GM23338 (cell line): ENCODE results near the gene ESRP2. TPM values are rescaled to one million over a fixed set of nuclear protein-coding genes. Genes with fewer than 3 reads are reported as not detected.

Experiments used
- ATAC-seq: fragments of 200-7000 bp; cut with Tn5 transposase; 3 replicates; pipeline ENCODE4 v1.9.1; 2020
- DNase-seq: peaks from one replicate; pipeline ENCODE4 v3.0.0-alpha.2; 2015; ENCODE audit warnings: low spot score
- H2AFZ ChIP-seq: fragments of 200-600 bp; sonication (generic); 2 replicates; pipeline ENCODE4 v1.8.0; 2016; ENCODE audit warnings: antibody characterized with exemption, mild to moderate bottlenecking, moderate library complexity
- H3F3A ChIP-seq: fragments of 200-600 bp; sonication (generic); replicated peaks from 2 replicates; pipeline ENCODE4 v1.8.0; 2017; ENCODE audit warnings: antibody characterized with exemption, mixed run types, low read depth
- H3K27ac ChIP-seq: fragments of 200-600 bp; sonication (generic); 2 replicates; pipeline ENCODE4 v1.6.1; 2016; ENCODE audit warnings: low read depth
- H3K27me3 ChIP-seq: fragments of 200-600 bp; sonication (generic); 2 replicates; pipeline ENCODE4 v1.8.0; 2016; ENCODE audit warnings: mild to moderate bottlenecking, mixed run types, moderate library complexity; ENCODE audit not compliant: insufficient read depth
- H3K36me3 ChIP-seq: fragments of 200-600 bp; sonication (generic); 2 replicates; pipeline ENCODE4 v1.8.0; 2016; ENCODE audit warnings: mild to moderate bottlenecking; ENCODE audit not compliant: insufficient read depth
- H3K4me1 ChIP-seq: fragments of 200-600 bp; sonication (generic); 2 replicates; pipeline ENCODE4 v1.8.0; 2016; ENCODE audit warnings: mild to moderate bottlenecking, moderate library complexity; ENCODE audit not compliant: insufficient read depth
- H3K4me2 ChIP-seq: fragments of 200-600 bp; sonication (generic); 2 replicates; pipeline ENCODE4 v1.7.1; 2017; ENCODE audit warnings: mixed run types
- H3K4me3 ChIP-seq: fragments of 200-600 bp; sonication (generic); 2 replicates; pipeline ENCODE4 v1.6.1; 2016; ENCODE audit warnings: mixed run types
- H3K79me2 ChIP-seq: fragments of 200-600 bp; sonication (generic); replicated peaks from 2 replicates; pipeline ENCODE4 v1.8.0; 2017; ENCODE audit warnings: mild to moderate bottlenecking; ENCODE audit not compliant: insufficient read depth
- H3K9me2 ChIP-seq: fragments of 200-600 bp; sonication (generic); 2 replicates; pipeline ENCODE4 v1.8.0; 2017; ENCODE audit not compliant: insufficient read depth
- H4K20me1 ChIP-seq: fragments of 200-600 bp; sonication (generic); replicated peaks from 2 replicates; pipeline ENCODE4 v1.8.0; 2017; ENCODE audit warnings: mild to moderate bottlenecking; ENCODE audit not compliant: insufficient read depth
- H3K27ac Mint-ChIP-seq: 2 replicates; pipeline ENCODE4 v1.8.0; 2020; ENCODE audit warnings: inconsistent platforms, mild to moderate bottlenecking, moderate library complexity, mixed read lengths
- H3K27me3 Mint-ChIP-seq: 3 replicates; pipeline ENCODE4 v1.8.0; 2022; ENCODE audit warnings: low read depth, mild to moderate bottlenecking, moderate library complexity, mixed read lengths, inconsistent platforms; ENCODE audit not compliant: insufficient read depth, poor library complexity
- H3K36me3 Mint-ChIP-seq: 3 replicates; pipeline ENCODE4 v1.8.0; 2021; ENCODE audit warnings: low read depth, mild to moderate bottlenecking, inconsistent platforms, moderate library complexity, mixed read lengths
- H3K4me1 Mint-ChIP-seq: 3 replicates; pipeline ENCODE4 v1.8.0; 2020; ENCODE audit warnings: mild to moderate bottlenecking, inconsistent platforms, mixed read lengths
- H3K4me3 Mint-ChIP-seq: 3 replicates; pipeline ENCODE4 v1.8.0; 2021; ENCODE audit warnings: moderate library complexity, mild to moderate bottlenecking, inconsistent platforms, mixed read lengths
- H3K9me3 Mint-ChIP-seq: 3 replicates; pipeline ENCODE4 v1.8.0; 2020; ENCODE audit warnings: moderate library complexity, mild to moderate bottlenecking, inconsistent platforms, mixed read lengths
- CREB1 ChIP-seq: fragments of 250-450 bp; sonication (Bioruptor Pico); IDR thresholded peaks from 2 replicates; pipeline ENCODE4 v1.5.0; 2020; ENCODE audit warnings: low read depth, mild to moderate bottlenecking, moderate library complexity
- EZH2 ChIP-seq: fragments of 200-600 bp; sonication (generic); IDR thresholded peaks from one replicate; pipeline ENCODE4 v1.8.0; 2017; ENCODE audit warnings: antibody characterized with exemption, mild to moderate bottlenecking, low read depth; ENCODE audit not compliant: unreplicated experiment
- EZH2phosphoT487 ChIP-seq: fragments of 200-600 bp; sonication (generic); IDR thresholded peaks from one replicate; pipeline ENCODE4 v1.8.1; 2018; ENCODE audit warnings: antibody characterized with exemption; ENCODE audit not compliant: unreplicated experiment
- JUNB ChIP-seq: IDR thresholded peaks from one replicate; pipeline ENCODE4 v1.6.1; 2016; ENCODE audit warnings: antibody characterized with exemption; ENCODE audit not compliant: unreplicated experiment
- NANOG ChIP-seq: IDR thresholded peaks from 2 replicates; pipeline ENCODE4 v1.6.1; 2016; ENCODE audit warnings: antibody characterized with exemption, borderline replicate concordance
- POLR2AphosphoS5 ChIP-seq: IDR thresholded peaks from 2 replicates; pipeline ENCODE4 v1.6.1; 2016; ENCODE audit warnings: antibody characterized with exemption, low read depth
- STAT1 ChIP-seq: IDR thresholded peaks from one replicate; pipeline ENCODE4 v1.6.1; 2016; ENCODE audit warnings: antibody characterized with exemption; ENCODE audit not compliant: unreplicated experiment
- ZNF114 ChIP-seq: fragments of 250-450 bp; sonication (Bioruptor Pico); IDR thresholded peaks from 2 replicates; pipeline ENCODE4 v1.5.0; 2020; ENCODE audit warnings: mild to moderate bottlenecking, moderate library complexity
- ZNF331 ChIP-seq: fragments of 250-450 bp; sonication (Bioruptor Pico); IDR thresholded peaks from 2 replicates; pipeline ENCODE4 v1.5.0; 2020; ENCODE audit warnings: low read depth, mild to moderate bottlenecking, moderate library complexity
- polyA plus RNA-seq: library from polyadenylated mRNA; unstranded; fragments of >200 nt; fragmentation: Nextera tagmentation; extraction: Ambion mirVana; gene quantifications from 2 replicates; pipeline ENCODE4 v1.2.1, GENCODE V29; 2016
- total RNA-seq: library from RNA; depleted of rRNA; stranded (reverse); fragments of >200 nt; shearing (Covaris generic); gene quantifications from 2 replicates; pipeline ENCODE4 v1.2.3, GENCODE V29; 2014
- TF ChIP-seq, protein P1 (sequence below): IDR thresholded peaks from 2 replicates; pipeline ENCODE4 v1.6.1; 2016; ENCODE audit warnings: antibody characterized with exemption
- TF ChIP-seq, protein P2 (sequence below), 2 experiments: fragments of 200-600 bp in 1 of 2; sonication (generic) in 1 of 2; conservative IDR thresholded peaks; 2 replicates each; pipeline versions ENCODE4 v1.5.1 to v1.6.1; 2016 to 2017; ENCODE audit warnings: antibody characterized with exemption in 2 of 2, low read depth in 2 of 2, mild to moderate bottlenecking in 2 of 2, moderate library complexity in 1 of 2
- TF ChIP-seq, protein P3 (sequence below): fragments of 250-450 bp; sonication (Bioruptor Pico); IDR thresholded peaks from 2 replicates; pipeline ENCODE4 v1.5.0; 2020; ENCODE audit warnings: mild to moderate bottlenecking, moderate library complexity
- TF ChIP-seq, protein P4 (sequence below): IDR thresholded peaks from one replicate; pipeline ENCODE4 v1.6.1; 2018; ENCODE audit warnings: antibody characterized with exemption; ENCODE audit not compliant: unreplicated experiment

The ESRP2 gene
- total and polyA plus RNA-seq, 2 experiments from 2014 or later, result 16.2 to 44.0 TPM

DNA sequence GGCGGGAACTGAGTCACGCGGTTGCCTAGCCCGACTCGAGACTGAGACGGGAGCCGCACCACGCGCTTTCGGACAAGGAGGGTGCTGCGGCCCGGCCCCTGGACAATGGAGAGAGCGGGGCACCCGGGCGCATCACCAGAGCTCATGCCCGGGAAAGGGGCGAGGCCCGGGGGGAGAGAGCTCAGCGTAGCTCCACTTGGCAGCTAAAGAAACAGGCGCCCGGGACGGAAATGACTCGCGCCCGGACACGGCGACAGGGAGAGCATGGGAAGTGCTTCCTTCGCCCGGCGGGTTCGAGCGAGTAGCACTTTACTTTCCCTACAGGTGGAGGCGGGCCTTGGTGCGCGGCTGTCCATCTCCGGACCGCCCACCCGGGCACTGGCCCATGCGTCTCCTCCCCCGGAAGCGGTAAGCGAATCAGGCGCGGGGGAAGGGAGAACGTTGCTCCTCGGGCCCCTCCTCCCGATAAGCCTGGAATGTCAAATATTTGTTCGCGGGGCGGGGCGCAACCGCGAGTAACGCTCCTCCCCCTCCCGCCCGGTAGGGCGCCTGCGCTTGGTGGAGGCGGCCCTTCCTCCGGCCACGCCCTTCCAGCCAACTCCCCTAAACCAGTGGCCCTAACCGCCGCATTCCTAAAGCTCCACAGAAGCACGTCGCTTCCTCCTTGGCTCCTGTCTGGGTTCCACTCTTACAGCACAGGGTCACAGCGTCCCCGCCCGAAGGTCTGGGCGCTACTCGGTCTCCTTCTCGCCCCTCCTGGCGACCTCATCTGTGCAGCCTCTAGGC, 1.5 kb upstream of the ESRP2 start:
- TF ChIP-seq POLR2AphosphoS5 (peak; percentile 100), EZH2phosphoT487 (no peak), STAT1 (no peak), EZH2 (no peak), ZNF331 (CRISPR knock-in tag) (no peak), ZNF114 (CRISPR knock-in tag) (no peak), NANOG (no peak), CREB1 (CRISPR knock-in tag) (0 out of 2 replicates have a peak, but pooled peaks have one; percentile 38), JUNB (no peak)
- TF ChIP-seq, protein P1, sequence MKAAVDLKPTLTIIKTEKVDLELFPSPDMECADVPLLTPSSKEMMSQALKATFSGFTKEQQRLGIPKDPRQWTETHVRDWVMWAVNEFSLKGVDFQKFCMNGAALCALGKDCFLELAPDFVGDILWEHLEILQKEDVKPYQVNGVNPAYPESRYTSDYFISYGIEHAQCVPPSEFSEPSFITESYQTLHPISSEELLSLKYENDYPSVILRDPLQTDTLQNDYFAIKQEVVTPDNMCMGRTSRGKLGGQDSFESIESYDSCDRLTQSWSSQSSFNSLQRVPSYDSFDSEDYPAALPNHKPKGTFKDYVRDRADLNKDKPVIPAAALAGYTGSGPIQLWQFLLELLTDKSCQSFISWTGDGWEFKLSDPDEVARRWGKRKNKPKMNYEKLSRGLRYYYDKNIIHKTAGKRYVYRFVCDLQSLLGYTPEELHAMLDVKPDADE, result peak; percentile 16; the same call in 1 of the 2 replicates
- TF ChIP-seq, protein P2, sequence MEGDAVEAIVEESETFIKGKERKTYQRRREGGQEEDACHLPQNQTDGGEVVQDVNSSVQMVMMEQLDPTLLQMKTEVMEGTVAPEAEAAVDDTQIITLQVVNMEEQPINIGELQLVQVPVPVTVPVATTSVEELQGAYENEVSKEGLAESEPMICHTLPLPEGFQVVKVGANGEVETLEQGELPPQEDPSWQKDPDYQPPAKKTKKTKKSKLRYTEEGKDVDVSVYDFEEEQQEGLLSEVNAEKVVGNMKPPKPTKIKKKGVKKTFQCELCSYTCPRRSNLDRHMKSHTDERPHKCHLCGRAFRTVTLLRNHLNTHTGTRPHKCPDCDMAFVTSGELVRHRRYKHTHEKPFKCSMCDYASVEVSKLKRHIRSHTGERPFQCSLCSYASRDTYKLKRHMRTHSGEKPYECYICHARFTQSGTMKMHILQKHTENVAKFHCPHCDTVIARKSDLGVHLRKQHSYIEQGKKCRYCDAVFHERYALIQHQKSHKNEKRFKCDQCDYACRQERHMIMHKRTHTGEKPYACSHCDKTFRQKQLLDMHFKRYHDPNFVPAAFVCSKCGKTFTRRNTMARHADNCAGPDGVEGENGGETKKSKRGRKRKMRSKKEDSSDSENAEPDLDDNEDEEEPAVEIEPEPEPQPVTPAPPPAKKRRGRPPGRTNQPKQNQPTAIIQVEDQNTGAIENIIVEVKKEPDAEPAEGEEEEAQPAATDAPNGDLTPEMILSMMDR (conservative IDR thresholded peaks at IDR 0.05; ENCODE audit: low read depth in 2 of 2), result no peak
- TF ChIP-seq, protein P3, sequence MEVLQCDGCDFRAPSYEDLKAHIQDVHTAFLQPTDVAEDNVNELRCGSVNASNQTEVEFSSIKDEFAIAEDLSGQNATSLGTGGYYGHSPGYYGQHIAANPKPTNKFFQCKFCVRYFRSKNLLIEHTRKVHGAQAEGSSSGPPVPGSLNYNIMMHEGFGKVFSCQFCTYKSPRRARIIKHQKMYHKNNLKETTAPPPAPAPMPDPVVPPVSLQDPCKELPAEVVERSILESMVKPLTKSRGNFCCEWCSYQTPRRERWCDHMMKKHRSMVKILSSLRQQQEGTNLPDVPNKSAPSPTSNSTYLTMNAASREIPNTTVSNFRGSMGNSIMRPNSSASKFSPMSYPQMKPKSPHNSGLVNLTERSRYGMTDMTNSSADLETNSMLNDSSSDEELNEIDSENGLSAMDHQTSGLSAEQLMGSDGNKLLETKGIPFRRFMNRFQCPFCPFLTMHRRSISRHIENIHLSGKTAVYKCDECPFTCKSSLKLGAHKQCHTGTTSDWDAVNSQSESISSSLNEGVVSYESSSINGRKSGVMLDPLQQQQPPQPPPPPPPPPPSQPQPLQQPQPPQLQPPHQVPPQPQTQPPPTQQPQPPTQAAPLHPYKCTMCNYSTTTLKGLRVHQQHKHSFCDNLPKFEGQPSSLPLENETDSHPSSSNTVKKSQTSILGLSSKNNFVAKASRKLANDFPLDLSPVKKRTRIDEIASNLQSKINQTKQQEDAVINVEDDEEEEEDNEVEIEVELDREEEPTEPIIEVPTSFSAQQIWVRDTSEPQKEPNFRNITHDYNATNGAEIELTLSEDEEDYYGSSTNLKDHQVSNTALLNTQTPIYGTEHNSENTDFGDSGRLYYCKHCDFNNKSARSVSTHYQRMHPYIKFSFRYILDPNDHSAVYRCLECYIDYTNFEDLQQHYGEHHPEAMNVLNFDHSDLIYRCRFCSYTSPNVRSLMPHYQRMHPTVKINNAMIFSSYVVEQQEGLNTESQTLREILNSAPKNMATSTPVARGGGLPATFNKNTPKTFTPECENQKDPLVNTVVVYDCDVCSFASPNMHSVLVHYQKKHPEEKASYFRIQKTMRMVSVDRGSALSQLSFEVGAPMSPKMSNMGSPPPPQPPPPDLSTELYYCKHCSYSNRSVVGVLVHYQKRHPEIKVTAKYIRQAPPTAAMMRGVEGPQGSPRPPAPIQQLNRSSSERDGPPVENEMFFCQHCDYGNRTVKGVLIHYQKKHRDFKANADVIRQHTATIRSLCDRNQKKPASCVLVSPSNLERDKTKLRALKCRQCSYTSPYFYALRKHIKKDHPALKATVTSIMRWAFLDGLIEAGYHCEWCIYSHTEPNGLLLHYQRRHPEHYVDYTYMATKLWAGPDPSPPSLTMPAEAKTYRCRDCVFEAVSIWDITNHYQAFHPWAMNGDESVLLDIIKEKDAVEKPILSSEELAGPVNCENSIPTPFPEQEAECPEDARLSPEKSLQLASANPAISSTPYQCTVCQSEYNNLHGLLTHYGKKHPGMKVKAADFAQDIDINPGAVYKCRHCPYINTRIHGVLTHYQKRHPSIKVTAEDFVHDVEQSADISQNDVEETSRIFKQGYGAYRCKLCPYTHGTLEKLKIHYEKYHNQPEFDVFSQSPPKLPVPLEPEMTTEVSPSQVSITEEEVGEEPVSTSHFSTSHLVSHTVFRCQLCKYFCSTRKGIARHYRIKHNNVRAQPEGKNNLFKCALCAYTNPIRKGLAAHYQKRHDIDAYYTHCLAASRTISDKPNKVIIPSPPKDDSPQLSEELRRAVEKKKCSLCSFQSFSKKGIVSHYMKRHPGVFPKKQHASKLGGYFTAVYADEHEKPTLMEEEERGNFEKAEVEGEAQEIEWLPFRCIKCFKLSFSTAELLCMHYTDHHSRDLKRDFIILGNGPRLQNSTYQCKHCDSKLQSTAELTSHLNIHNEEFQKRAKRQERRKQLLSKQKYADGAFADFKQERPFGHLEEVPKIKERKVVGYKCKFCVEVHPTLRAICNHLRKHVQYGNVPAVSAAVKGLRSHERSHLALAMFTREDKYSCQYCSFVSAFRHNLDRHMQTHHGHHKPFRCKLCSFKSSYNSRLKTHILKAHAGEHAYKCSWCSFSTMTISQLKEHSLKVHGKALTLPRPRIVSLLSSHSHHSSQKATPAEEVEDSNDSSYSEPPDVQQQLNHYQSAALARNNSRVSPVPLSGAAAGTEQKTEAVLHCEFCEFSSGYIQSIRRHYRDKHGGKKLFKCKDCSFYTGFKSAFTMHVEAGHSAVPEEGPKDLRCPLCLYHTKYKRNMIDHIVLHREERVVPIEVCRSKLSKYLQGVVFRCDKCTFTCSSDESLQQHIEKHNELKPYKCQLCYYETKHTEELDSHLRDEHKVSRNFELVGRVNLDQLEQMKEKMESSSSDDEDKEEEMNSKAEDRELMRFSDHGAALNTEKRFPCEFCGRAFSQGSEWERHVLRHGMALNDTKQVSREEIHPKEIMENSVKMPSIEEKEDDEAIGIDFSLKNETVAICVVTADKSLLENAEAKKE (CRISPR knock-in tag), result no peak
- TF ChIP-seq, protein P4, sequence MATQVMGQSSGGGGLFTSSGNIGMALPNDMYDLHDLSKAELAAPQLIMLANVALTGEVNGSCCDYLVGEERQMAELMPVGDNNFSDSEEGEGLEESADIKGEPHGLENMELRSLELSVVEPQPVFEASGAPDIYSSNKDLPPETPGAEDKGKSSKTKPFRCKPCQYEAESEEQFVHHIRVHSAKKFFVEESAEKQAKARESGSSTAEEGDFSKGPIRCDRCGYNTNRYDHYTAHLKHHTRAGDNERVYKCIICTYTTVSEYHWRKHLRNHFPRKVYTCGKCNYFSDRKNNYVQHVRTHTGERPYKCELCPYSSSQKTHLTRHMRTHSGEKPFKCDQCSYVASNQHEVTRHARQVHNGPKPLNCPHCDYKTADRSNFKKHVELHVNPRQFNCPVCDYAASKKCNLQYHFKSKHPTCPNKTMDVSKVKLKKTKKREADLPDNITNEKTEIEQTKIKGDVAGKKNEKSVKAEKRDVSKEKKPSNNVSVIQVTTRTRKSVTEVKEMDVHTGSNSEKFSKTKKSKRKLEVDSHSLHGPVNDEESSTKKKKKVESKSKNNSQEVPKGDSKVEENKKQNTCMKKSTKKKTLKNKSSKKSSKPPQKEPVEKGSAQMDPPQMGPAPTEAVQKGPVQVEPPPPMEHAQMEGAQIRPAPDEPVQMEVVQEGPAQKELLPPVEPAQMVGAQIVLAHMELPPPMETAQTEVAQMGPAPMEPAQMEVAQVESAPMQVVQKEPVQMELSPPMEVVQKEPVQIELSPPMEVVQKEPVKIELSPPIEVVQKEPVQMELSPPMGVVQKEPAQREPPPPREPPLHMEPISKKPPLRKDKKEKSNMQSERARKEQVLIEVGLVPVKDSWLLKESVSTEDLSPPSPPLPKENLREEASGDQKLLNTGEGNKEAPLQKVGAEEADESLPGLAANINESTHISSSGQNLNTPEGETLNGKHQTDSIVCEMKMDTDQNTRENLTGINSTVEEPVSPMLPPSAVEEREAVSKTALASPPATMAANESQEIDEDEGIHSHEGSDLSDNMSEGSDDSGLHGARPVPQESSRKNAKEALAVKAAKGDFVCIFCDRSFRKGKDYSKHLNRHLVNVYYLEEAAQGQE, result no peak
- Histone ChIP-seq H3K36me3 (0 out of 2 replicates have a peak, but pooled peaks cover 4% of the 10 kb centered on the region), H3K79me2 (peaks cover 23% of the 10 kb centered on the region), H3K27ac (peak overlapping the region; percentile 99), H3K27me3 (peaks cover 3% of the 10 kb centered on the region; the same call in 1 of the 2 replicates), H3K4me3 (peak overlapping the region; percentile 98), H3K4me1 (peaks cover 17% of the 10 kb centered on the region), H3K9me2 (no peaks in the 10 kb centered on the region), H2AFZ (peak overlapping the region; percentile 56), H3F3A (peaks cover 18% of the 10 kb centered on the region), H3K4me2 (peak overlapping the region; percentile 99), H4K20me1 (peaks cover 18% of the 10 kb centered on the region)
- ATAC-seq, result peak; percentile 63
- peaks cover 26% of the 10 kb centered on the region for H3K4me1 Mint-ChIP-seq
- peaks cover 4% of the 10 kb centered on the region for H3K9me3 Mint-ChIP-seq
- H3K36me3 Mint-ChIP-seq, result peaks cover 7% of the 10 kb centered on the region
- H3K27ac Mint-ChIP-seq, result peak overlapping the region; percentile 97
- peak overlapping the region; percentile 92 for H3K4me3 Mint-ChIP-seq
- peaks cover 24% of the 10 kb centered on the region for H3K27me3 Mint-ChIP-seq
- peak; percentile 99 for DNase-seq
